Natural killer cell (primary cell): Measurements from ENCODE around the gene UBE2E3. TPM values are rescaled to one million over a fixed set of nuclear protein-coding genes. Genes with fewer than 3 reads are reported as not detected.
A peak's percentile ranks its signal among the peaks of the same experiment; 100 is the strongest.
"Not testable (repeated sequence)": the region's sequence is repeated elsewhere in the genome, so short reads cannot be mapped to it uniquely, and the experiment has no call there.

Experiments used
- ATAC-seq, 3 donors: fragments of 150-1000 bp in 2 of 3; fragments of 200-7000 bp in 1 of 3; cut with Tn5 transposase; 1 replicate in 1 of 3; 2 replicates in 2 of 3; pipeline ENCODE4 v1.10.0; 2021; ENCODE audit warnings: mild to moderate bottlenecking in 2 of 3, moderate library complexity in 2 of 3
- DNase-seq, 2 donors: peaks; one replicate each; pipeline versions ENCODE4 v3.0.0 to v3.0.0-alpha.2; 2013 to 2021; ENCODE audit warnings: mixed read lengths in 1 of 2
- H3K27ac ChIP-seq: one replicate; pipeline ENCODE4 v1.5.1; 2013; ENCODE audit warnings: mild to moderate bottlenecking, low read length
- H3K27me3 ChIP-seq: one replicate; pipeline ENCODE4 v1.6.1; 2013; ENCODE audit warnings: low read length; ENCODE audit not compliant: control insufficient read depth, insufficient read depth
- H3K36me3 ChIP-seq: one replicate; pipeline ENCODE4 v1.6.1; 2013; ENCODE audit warnings: low read length; ENCODE audit not compliant: control insufficient read depth, insufficient read depth
- H3K4me1 ChIP-seq: one replicate; pipeline ENCODE4 v1.6.1; 2013; ENCODE audit warnings: low read length; ENCODE audit not compliant: control insufficient read depth, insufficient read depth
- H3K4me3 ChIP-seq: one replicate; pipeline ENCODE4 v1.5.1; 2013; ENCODE audit warnings: low read length
- H3K9me3 ChIP-seq: one replicate; pipeline ENCODE4 v1.6.1; 2013; ENCODE audit warnings: low read length; ENCODE audit not compliant: control insufficient read depth, insufficient read depth
- H3K27ac Mint-ChIP-seq, 2 donors: one replicate each; pipeline ENCODE4 v1.8.0; 2022; ENCODE audit warnings: mild to moderate bottlenecking in 2 of 2, mixed read lengths in 2 of 2, moderate library complexity in 1 of 2
- H3K27me3 Mint-ChIP-seq, 2 donors: one replicate each; pipeline ENCODE4 v1.8.0; 2022; ENCODE audit warnings: low read depth in 2 of 2, mixed read lengths in 2 of 2
- H3K36me3 Mint-ChIP-seq: one replicate; pipeline ENCODE4 v1.8.0; 2022; ENCODE audit warnings: mixed read lengths
- H3K4me1 Mint-ChIP-seq, 2 donors: one replicate each; pipeline ENCODE4 v1.8.0; 2022; ENCODE audit warnings: mixed read lengths in 2 of 2
- H3K4me3 Mint-ChIP-seq: one replicate; pipeline ENCODE4 v1.8.0; 2022; ENCODE audit warnings: mild to moderate bottlenecking, moderate library complexity, mixed read lengths
- H3K9me3 Mint-ChIP-seq, 2 donors: one replicate each; pipeline ENCODE4 v1.8.0; 2022; ENCODE audit warnings: mixed read lengths in 2 of 2
- CTCF ChIP-seq: fragments of 200-600 bp; IDR thresholded peaks from one replicate; pipeline ENCODE4 v1.8.0; 2022; ENCODE audit warnings: antibody characterized with exemption
- WGBS: methylation state at CpG from one replicate; pipeline ENCODE4 v1.1.7; 2013; ENCODE audit warnings: missing lambda C conversion rate; ENCODE audit not compliant: insufficient coverage; 5-methylcytosine and 5-hydroxymethylcytosine counted together
- intact Hi-C: fragments of 100-400 bp; cut with micrococcal nuclease; formaldehyde crosslinking; loops from one replicate; pipeline ENCODE4 v1.14.2; 2022
- total RNA-seq, 4 donors: library from RNA; stranded (reverse); fragments of 120-200 nt in 1 of 4; gene quantifications; one replicate each; pipeline versions ENCODE4 v1.2.3 to v1.2.4, GENCODE V29; 2013 to 2022

Gene UBE2E3
- total RNA-seq, 3 donors from 2014 or later (not counting 1 experiment from before 2014, with no cell fraction given), result 48.5 to 59.3 (median 52.6) TPM

GRCh38 chr2:181036848-181037603 lies 56.6 kb downstream of the UBE2E3 start:
- Histone ChIP-seq H3K27me3 (no peaks in the 10 kb centered on the region), H3K36me3 (no peaks in the 10 kb centered on the region), H3K4me3 (no peak overlapping the region), H3K9me3 (no peaks in the 10 kb centered on the region), H3K27ac (no peak overlapping the region), H3K4me1 (peaks cover 3% of the 10 kb centered on the region)
- TF ChIP-seq CTCF, result no peak
- 100% methylated on average over 1 of the region's 4 CpGs for WGBS
- Mint-ChIP-seq H3K4me1 (peaks cover 33 to 34% of the 10 kb centered on the region in 2 donors), H3K9me3 (no peaks in the 10 kb centered on the region), H3K4me3 (no peak overlapping the region), H3K27ac (peak overlapping the region; percentile 70 to 85), H3K36me3 (no peaks in the 10 kb centered on the region), H3K27me3 (no peaks in the 10 kb centered on the region)
- peak; percentile 78 to 84 (median 82) for ATAC-seq
- intact Hi-C loops, result loop anchor here (10.0 kb wide), 1 partner anchor 52 kb away; the partner anchor contains the start of gene UBE2E3
- no peak for DNase-seq

DNA sequence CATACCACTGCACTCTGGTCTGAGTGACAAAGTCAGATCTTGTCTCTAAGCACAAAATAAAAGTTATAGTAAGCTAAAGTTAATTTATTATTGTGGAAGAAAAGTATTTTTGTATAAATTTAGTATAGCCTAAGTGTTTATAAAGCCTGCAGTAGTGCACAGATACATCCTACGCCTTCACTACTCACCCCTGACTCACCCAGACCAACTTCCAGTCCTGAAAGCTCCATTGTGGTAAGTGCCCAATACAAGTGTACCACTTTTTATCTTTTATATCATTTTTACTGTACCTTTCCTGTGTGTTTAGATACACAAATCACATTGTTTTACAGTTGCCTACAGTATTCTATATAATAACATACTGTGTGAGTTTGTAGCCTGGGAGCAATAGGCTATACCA lies 57.5 kb downstream of the UBE2E3 start:
- H3K9me3 Mint-ChIP-seq, result no peaks in the 10 kb centered on the region
- no peak for TF ChIP-seq CTCF
- no peaks in the 10 kb centered on the region for H3K27me3 Mint-ChIP-seq

DNA sequence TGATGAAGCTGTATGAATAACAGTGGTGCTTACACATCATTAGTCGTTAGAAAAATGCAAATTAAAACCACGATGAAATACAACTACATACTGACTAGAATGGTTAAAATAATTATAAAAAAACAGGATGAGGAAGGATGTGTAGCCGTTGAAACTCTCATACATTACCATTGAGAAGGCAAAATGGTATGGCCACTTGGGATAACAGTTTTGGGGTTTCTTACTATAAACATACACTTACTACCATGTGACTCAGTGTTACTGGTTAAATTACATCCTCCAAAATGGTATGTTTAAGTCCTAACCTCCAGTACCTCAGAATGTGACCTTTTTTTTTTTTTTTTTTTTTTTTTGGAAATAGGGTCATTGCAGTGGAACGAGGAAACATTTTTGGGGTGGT lies 58.4 kb downstream of the UBE2E3 start:
- Mint-ChIP-seq H3K9me3 (no peaks in the 10 kb centered on the region), H3K27me3 (no peaks in the 10 kb centered on the region), H3K4me1 (peaks cover 39 to 45% of the 10 kb centered on the region in 2 donors), H3K4me3 (no peak overlapping the region), H3K36me3 (no peaks in the 10 kb centered on the region), H3K27ac (no peak overlapping the region)
- Histone ChIP-seq H3K4me3 (no peak overlapping the region), H3K4me1 (peaks cover 3% of the 10 kb centered on the region), H3K27ac (no peak overlapping the region), H3K9me3 (no peaks in the 10 kb centered on the region), H3K27me3 (no peaks in the 10 kb centered on the region), H3K36me3 (no peaks in the 10 kb centered on the region)
- no peak for TF ChIP-seq CTCF
- DNase-seq (no peak), ATAC-seq (no peak)
- intact Hi-C loops, result loop anchor here (10.0 kb wide), 1 partner anchor 54 kb away; the partner anchor contains the start of gene UBE2E3
- no CpG with 5 or more reads among the region's 4 CpGs for WGBS

More for the DNA sequence above, 57.5 kb downstream of the UBE2E3 start:
- Mint-ChIP-seq H3K36me3 (no peaks in the 10 kb centered on the region), H3K27ac (peak overlapping the region in 1 of 2 donors; percentile 85), H3K4me1 (peaks cover 39 to 42% of the 10 kb centered on the region in 2 donors), H3K4me3 (no peak overlapping the region)
- intact Hi-C loops, result loop anchor here (10.0 kb wide), 1 partner anchor 53 kb away; the partner anchor contains the start of gene UBE2E3
- Histone ChIP-seq H3K4me3 (no peak overlapping the region), H3K27ac (no peak overlapping the region), H3K27me3 (no peaks in the 10 kb centered on the region), H3K9me3 (no peaks in the 10 kb centered on the region), H3K4me1 (peaks cover 3% of the 10 kb centered on the region), H3K36me3 (no peaks in the 10 kb centered on the region)
- WGBS, result 100% methylated on average over 1 of the region's 1 CpG
- ATAC-seq, result no peak
- no peak for DNase-seq

- H3K9me3 Mint-ChIP-seq, H3K4me3 Mint-ChIP-seq, H3K27me3 ChIP-seq, intact Hi-C loops, H3K27ac Mint-ChIP-seq, H3K4me1 ChIP-seq, H3K36me3 Mint-ChIP-seq, H3K27ac ChIP-seq, H3K4me3 ChIP-seq, DNase-seq, H3K27me3 Mint-ChIP-seq, ATAC-seq, H3K9me3 ChIP-seq, H3K36me3 ChIP-seq: not testable (repeated sequence)
- 90% methylated on average over 9 of the region's 11 CpGs for WGBS
- peaks cover 32 to 46% of the 10 kb centered on the region in 2 donors for H3K4me1 Mint-ChIP-seq
These were observed 60.4 kb downstream of the UBE2E3 start for GRCh38 chr2:181040839-181041238.
